NCI-H226 (cell line): Measurements from ENCODE around the gene NEXMIF.
"Not testable (repeated sequence)": the region's sequence is repeated elsewhere in the genome, so short reads cannot be mapped to it uniquely, and the experiment has no call there.

ENCODE experiments used
- DNase-seq: peaks from one replicate; pipeline ENCODE4 v3.0.0-alpha.2; 2015

NEXMIF gene

GRCh38 chrX:74925225-74926088 is at the start of gene NEXMIF:
TSS of gene NEXMIF (minus strand) at chrX:74925452.
- DNase-seq = no peak

- DNase-seq = not testable (repeated sequence)
Measured at GRCh38 chrX:74961962-74962361, 36.7 kb upstream of the NEXMIF start.

GRCh38 chrX:74949717-74950116 is 24.5 kb upstream of the NEXMIF start:
- no peak for DNase-seq

- DNase-seq = no peak
Measured at GRCh38 chrX:74940414-74940813, 15.2 kb upstream of the NEXMIF start.

- DNase-seq = no peak
Measured at GRCh38 chrX:74931214-74931613, 6.0 kb upstream of the NEXMIF start.

- DNase-seq = no peak
Measured at GRCh38 chrX:74924449-74925224, 615 bp downstream of the NEXMIF start.

DNA sequence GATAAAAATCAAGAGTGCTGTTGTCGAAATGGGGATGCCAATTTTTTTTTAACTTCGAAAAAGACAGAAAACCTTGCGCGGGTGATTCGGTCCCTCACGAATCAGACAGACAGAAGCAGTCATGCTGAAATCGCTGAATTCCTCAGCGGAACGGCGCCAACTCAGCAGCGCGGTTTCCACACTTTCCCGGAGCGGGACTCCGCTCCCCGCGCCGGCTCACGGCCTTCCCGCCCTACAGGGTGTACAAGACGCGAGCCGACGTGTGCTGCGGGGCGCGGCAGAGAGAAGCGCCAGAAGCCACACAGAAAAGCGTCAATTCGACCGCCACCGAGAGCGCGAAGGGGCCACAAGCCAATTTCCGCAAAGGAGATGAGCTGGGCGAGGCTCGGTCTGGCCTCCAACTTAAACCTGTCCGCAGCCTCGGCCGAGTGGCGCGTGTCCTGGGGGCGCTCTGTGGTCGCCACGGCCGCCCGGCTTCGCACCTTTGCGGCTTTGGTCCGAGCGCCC is 1.3 kb downstream of the NEXMIF start:
- no peak for DNase-seq

GRCh38 chrX:74922922-74923543 is 2.2 kb downstream of the NEXMIF start:
- no peak for DNase-seq

- DNase-seq = no peak
Measured at GRCh38 chrX:74911494-74911893, 13.8 kb downstream of the NEXMIF start.

GRCh38 chrX:74906417-74906816 is 18.8 kb downstream of the NEXMIF start:
- no peak for DNase-seq

DNA sequence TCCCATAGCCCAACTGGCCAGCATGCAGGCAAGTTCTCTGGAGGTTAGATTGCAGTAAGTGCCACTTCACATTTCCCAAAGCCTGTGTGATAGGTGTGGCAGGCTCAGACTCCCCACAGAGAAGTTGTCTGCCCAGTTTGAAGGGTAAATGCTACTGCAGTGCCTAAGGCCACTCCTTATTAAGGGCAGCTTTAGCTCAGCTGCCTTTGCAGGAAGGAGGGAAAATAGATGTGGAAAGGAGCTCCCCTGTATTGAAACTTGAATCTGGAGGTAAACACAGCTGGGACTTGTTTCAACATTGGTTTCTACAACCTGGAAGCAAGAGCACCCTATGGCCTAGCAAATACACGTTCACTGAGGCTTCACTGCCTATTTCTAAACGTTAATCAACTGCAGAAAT is 22.4 kb downstream of the NEXMIF start:
- no peak for DNase-seq

DNA sequence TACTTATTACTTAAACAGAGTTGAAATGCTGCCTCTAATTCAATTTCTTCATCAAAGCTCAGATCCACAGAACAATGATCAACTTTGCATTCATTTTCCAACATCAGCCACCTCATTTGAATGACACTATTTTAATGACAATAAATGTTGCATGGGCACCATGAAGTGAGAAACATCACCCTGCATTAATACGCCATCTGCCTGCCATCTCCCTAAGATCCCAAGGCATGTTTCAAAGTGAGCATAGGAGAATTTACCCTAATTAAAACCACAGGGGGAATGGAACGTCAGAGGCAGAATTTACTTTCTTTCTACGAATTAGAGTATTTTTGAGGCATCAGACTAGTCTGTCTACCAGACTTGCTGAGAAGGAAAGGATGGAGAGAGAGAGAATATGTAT is 32.7 kb downstream of the NEXMIF start:
- no peak for DNase-seq

- no peak for DNase-seq
Measured at GRCh38 chrX:74890676-74891430, 34.4 kb downstream of the NEXMIF start.

DNA sequence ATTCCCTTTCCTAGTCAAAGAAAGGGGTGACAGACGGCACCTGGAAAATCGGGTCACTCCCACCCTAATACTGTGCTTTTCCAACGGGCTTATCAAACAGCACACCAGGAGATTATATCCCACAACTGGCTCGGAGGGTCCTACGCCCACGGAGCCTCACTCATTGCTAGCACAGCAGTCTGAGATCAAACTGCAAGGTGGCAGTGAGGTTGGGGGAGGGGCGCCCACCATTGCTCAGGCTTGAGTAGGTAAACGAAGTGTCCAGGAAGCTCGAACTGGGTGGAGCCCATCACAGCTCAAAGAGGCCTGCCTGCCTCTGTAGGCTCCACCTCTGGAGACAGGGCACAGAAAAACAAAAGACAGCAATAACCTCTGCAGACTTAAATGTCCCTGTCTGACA is 42.9 kb downstream of the NEXMIF start:
- DNase-seq = not testable (repeated sequence)

DNA sequence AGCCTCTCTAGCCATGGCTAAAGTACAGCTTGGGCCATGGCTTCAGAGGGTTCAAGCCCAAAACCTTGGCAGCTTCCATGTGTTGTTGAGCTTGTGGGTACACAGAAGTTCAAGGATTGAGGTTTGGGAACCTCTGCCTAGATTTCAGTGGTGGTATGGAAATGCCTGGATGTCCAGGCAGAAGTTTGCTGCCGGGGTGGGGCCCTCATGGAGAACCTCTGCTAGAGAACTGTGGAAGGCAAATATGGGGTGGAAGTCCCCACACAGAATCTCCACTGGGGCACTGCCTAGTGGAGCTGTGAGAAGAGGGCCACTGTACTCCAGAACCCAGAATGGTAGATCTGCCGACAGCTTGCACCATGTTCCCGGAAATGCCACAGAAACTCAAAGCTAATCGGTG is 59.5 kb downstream of the NEXMIF start:
- no peak for DNase-seq

DNA sequence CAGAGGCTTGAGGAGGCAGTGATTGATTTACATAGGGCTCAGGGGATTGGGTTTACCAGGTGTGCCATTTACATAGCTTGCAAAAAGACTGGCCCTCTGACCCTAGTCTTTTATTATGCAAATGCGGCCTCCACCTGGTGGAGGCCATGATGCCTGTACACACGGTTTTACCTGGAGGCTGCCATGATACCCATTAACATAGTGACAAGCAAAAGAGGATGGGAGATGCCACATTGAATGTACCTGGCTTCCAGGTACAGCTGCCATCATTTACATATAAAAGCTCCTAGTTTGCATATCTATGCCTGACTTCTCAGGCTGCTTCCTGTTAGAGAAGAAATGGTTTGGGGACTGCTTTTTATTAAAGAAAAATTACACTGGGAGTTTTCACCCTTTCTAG is 72.0 kb downstream of the NEXMIF start:
- DNase-seq = no peak

- no peak for DNase-seq
Measured at GRCh38 chrX:74835566-74835965, 89.7 kb downstream of the NEXMIF start.

- not testable (repeated sequence) for DNase-seq
Measured at GRCh38 chrX:74819797-74820196, 105.5 kb downstream of the NEXMIF start.

- no peak for DNase-seq
Measured at GRCh38 chrX:74814681-74815080, 110.6 kb downstream of the NEXMIF start.

DNA sequence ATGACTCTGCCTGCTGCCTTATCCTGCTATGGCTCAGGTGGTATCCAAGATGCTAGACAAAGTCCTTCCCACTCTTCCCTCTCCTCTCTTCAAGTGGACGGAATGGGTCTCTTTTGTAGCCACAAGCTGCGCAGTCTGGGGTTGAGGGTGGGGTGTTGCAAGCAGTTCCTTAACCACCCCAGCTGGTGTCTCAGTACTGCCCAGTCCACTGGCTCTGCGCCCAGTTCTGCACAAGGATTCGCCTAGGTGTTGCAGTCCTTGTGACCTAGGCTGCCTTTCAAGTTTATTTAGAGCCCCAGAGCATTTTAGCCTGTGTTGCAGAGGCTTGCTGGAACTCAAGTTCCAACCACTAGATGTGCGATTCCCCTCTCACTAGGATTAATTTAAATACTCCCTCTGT is 120.7 kb downstream of the NEXMIF start:
- no peak for DNase-seq

- DNase-seq = no peak
Measured at GRCh38 chrX:74800062-74800461, 125.2 kb downstream of the NEXMIF start.

DNA sequence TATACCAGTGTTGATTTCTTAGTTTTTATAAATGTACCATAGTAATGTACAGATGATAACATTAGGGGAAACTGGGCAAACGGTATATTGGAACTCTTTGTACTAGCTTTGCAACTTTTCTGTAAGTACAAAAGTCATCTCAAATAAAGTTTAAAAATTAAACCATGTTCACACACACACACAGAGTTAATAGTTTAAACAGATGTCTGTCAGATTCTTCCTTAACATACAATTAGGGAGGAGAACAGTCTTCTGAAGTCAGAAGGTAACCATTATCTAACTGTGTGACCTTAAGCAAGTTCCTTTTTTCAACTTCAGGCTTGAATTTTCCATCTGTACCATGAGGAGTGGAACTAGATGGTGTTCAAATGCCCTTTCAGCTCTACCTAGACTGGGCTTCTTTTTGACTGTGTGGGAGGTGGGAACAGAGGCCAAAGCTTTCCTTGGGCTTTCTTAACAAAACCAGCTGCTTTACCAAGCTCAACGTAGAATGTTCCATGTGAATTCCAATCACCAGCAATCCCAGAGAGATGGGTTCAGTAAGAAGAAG is 127.8 kb downstream of the NEXMIF start:
- no peak for DNase-seq
